IMR-90 (cell line): ENCODE data around the gene MRGPRE.

Experiments used
- POLR2A ChIP-seq: IDR thresholded peaks from 2 replicates; pipeline ENCODE4 v1.6.1; 2012; ENCODE audit warnings: mild to moderate bottlenecking, low read depth, low read length
- RAD21 ChIP-seq: IDR thresholded peaks from 2 replicates; pipeline ENCODE4 v1.6.1; 2012; ENCODE audit warnings: low read length, improper control_type of control experiment
- TF ChIP-seq, protein P1 (sequence below): conservative IDR thresholded peaks from 2 replicates; pipeline ENCODE4 v1.5.1; 2012; ENCODE audit warnings: mild to moderate bottlenecking, low read depth, low read length, improper control_type of control experiment

DNA sequence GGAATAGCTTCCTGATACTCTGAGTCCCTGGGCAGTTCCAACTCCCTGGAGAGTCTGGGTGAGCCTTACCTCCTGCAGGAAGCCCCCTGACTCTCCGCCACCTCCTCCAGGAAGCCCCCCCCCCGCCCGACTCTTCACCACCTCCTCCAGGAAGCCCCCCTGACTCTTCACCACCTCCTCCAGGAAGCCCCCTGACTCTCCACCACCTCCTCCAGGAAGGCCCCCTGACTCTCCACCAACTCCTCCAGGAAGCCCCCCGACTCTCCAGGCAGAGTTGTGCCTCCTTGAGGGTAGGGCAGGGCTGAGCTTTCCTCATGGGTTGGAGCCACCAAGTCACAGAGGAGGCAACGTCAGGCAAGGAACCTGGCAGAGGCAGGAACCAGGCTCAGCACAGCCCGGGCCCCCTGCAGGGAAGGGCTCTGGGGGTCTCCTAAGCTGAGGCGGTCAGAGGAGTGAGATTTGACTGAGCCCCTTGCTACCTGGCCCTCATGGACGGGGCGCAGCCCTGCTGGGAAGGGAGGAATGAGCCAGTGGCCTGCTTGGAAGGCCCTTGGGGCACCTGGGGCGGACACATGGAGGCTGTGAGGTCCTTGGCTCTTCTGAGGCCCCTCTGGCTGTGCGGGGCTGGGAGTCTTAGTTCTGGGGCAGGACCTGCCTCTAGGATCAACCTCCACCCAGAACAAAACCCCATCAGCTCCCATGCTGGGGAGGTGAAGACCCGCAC lies 31.7 kb downstream of the MRGPRE start:
- TF ChIP-seq POLR2A (no peak), RAD21 (no peak)
- TF ChIP-seq, protein P1, sequence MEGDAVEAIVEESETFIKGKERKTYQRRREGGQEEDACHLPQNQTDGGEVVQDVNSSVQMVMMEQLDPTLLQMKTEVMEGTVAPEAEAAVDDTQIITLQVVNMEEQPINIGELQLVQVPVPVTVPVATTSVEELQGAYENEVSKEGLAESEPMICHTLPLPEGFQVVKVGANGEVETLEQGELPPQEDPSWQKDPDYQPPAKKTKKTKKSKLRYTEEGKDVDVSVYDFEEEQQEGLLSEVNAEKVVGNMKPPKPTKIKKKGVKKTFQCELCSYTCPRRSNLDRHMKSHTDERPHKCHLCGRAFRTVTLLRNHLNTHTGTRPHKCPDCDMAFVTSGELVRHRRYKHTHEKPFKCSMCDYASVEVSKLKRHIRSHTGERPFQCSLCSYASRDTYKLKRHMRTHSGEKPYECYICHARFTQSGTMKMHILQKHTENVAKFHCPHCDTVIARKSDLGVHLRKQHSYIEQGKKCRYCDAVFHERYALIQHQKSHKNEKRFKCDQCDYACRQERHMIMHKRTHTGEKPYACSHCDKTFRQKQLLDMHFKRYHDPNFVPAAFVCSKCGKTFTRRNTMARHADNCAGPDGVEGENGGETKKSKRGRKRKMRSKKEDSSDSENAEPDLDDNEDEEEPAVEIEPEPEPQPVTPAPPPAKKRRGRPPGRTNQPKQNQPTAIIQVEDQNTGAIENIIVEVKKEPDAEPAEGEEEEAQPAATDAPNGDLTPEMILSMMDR, result no peak
